Chondrocyte (in vitro differentiated cells): ENCODE data around the gene SLC2A13. TPM values are rescaled to one million over a fixed set of nuclear protein-coding genes. Genes with fewer than 3 reads are reported as not detected.

ENCODE experiments used
- DNase-seq: peaks from one replicate; pipeline ENCODE4 v3.0.0; 2021; ENCODE audit warnings: mixed read lengths, low spot score
- H3K27ac Mint-ChIP-seq: one replicate; pipeline ENCODE4 v1.8.0; 2021; ENCODE audit warnings: mild to moderate bottlenecking, moderate library complexity, mixed read lengths; ENCODE audit not compliant: unreplicated experiment
- H3K27me3 Mint-ChIP-seq: 2 replicates; pipeline ENCODE4 v1.8.0; 2021; ENCODE audit warnings: low read depth, mixed read lengths
- H3K36me3 Mint-ChIP-seq: 2 replicates; pipeline ENCODE4 v1.8.0; 2021; ENCODE audit warnings: low read depth, mixed read lengths
- H3K4me1 Mint-ChIP-seq: 2 replicates; pipeline ENCODE4 v1.8.0; 2021; ENCODE audit warnings: low read depth, mild to moderate bottlenecking, mixed read lengths
- H3K4me3 Mint-ChIP-seq: one replicate; pipeline ENCODE4 v1.8.0; 2021; ENCODE audit warnings: mild to moderate bottlenecking, moderate library complexity, mixed read lengths; ENCODE audit not compliant: unreplicated experiment
- H3K9me3 Mint-ChIP-seq: 2 replicates; pipeline ENCODE4 v1.8.0; 2021; ENCODE audit warnings: low read depth, mixed read lengths
- total RNA-seq: library from RNA; stranded (reverse); gene quantifications from 3 replicates; pipeline ENCODE4 v1.2.1, GENCODE V29; 2021
- TF ChIP-seq, protein P1 (sequence below): fragments of 200-600 bp; sonication (generic); IDR thresholded peaks from 2 replicates; pipeline ENCODE4 v1.5.0; 2021; ENCODE audit warnings: antibody characterized with exemption, mild to moderate bottlenecking, moderate library complexity

SLC2A13 gene
- total RNA-seq, 1 donor from 2014 or later = 14.4 TPM

DNA sequence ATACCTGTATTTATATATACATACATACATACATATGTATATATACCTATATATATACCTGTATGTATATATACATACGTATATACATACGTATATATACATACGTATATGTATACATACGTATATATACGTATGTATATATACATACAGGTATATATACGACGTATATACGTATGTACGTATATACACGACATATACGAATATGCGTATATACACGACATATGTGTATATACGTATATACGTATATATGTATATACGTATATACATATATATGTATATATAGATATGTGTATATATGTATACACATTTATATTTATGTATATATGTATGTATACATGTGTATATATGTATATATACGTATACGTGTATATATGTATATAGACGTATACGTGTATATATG, 393.5 kb downstream of the SLC2A13 start:
- no peak overlapping the region for H3K4me3 Mint-ChIP-seq
- H3K9me3 Mint-ChIP-seq = no peaks in the 10 kb centered on the region
- TF ChIP-seq, protein P1, sequence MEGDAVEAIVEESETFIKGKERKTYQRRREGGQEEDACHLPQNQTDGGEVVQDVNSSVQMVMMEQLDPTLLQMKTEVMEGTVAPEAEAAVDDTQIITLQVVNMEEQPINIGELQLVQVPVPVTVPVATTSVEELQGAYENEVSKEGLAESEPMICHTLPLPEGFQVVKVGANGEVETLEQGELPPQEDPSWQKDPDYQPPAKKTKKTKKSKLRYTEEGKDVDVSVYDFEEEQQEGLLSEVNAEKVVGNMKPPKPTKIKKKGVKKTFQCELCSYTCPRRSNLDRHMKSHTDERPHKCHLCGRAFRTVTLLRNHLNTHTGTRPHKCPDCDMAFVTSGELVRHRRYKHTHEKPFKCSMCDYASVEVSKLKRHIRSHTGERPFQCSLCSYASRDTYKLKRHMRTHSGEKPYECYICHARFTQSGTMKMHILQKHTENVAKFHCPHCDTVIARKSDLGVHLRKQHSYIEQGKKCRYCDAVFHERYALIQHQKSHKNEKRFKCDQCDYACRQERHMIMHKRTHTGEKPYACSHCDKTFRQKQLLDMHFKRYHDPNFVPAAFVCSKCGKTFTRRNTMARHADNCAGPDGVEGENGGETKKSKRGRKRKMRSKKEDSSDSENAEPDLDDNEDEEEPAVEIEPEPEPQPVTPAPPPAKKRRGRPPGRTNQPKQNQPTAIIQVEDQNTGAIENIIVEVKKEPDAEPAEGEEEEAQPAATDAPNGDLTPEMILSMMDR = no peak
- DNase-seq = no peak
- H3K27ac Mint-ChIP-seq = no peak overlapping the region
- H3K36me3 Mint-ChIP-seq = no peaks in the 10 kb centered on the region
- no peaks in the 10 kb centered on the region for H3K4me1 Mint-ChIP-seq
- peaks cover under 1% of the 10 kb centered on the region for H3K27me3 Mint-ChIP-seq

Other genes with a start within 250 kb of the SLC2A13 start
- 0.05 to 0.36 TPM (median 0.35 TPM) in 3 replicates for gene LRRK2, start 118.9 kb upstream of the SLC2A13 start, total RNA-seq